HS-27A (cell line): ENCODE results near the gene EFCAB12.
"Not testable (repeated sequence)": the region's sequence is repeated elsewhere in the genome, so short reads cannot be mapped to it uniquely, and the experiment has no call there.

ENCODE experiments used
- DNase-seq: peaks from one replicate; pipeline ENCODE4 v3.0.0-alpha.2; 2012; ENCODE audit warnings: low read depth, missing footprints

EFCAB12 gene

DNA sequence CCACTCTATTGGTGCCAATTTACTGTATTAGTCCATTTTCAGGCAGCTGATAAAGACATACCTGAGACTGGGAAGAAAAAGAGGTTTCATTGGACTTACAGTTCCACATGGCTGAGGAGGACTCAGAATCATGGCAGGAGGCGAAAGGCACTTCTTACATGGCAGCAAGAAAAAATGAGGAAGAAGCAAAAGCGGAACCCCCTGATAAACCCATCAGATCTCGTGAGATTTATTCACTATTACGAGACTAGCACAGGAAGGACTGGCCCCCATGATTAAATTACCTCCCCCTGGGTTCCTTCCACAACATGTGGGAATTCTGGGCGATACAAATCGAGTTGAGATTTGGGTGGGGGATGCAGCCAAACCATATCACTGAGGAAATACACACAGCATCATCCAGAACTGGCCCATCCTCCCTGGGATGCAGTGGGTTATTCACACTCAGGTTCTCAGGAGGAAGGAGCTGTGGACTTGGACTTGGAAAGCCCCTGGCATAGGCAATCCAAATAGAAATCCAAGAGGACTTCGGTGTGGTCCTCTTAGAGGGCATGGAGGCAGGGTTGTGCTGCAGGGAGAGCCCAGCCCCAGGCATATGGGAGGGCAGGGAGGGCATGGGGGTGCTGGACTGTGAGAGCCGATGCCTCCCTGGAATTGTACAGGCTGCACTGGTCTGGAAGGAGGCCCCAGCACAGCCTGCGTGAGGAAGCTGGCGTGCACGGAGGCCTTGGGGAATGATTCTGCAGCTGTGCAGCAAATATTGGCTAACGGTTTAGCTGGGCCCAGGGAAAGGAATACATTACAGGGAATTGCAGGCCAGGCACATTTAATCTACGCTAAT is 62.9 kb downstream of the EFCAB12 start:
- DNase-seq: no peak

DNA sequence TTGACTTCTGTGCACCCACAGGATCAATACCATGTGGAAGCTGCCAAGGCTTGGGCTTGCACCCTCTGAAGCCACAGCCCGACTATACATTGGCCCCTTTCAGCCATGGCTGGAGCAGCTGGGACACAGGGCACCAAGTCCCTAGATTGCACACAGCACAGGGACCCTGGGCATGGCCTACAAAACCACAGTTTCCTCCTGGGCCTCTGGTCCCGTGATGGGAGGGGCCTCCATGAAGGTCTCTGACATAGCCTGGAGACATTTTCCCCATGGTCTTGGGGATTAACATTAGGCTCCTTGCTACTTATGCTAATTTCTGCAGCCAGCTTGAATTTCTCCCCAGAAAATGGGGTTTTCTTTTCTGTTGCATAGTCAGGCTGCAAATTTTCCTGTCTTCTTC is 63.6 kb downstream of the EFCAB12 start:
- DNase-seq: not testable (repeated sequence)

DNA sequence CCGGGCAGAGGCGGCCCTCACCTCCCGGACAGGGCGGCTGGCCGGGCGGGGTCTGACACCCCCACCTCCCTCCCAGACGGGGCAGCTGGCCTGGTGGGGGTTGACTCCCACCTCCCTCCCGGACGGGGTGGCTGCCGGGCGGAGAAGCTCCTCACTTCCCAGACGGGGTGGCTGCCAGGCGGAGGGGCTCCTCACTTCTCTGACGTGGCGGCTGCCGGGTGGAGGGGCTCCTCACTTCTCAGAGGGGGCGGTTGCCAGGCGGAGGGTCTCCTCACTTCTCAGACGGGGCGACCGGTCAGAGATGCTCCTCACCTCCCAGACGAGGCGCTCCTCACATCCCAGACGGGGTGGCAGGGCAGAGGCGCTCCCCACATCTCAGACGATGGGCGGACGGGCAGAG is 65.1 kb downstream of the EFCAB12 start:
- not testable (repeated sequence) for DNase-seq

DNA sequence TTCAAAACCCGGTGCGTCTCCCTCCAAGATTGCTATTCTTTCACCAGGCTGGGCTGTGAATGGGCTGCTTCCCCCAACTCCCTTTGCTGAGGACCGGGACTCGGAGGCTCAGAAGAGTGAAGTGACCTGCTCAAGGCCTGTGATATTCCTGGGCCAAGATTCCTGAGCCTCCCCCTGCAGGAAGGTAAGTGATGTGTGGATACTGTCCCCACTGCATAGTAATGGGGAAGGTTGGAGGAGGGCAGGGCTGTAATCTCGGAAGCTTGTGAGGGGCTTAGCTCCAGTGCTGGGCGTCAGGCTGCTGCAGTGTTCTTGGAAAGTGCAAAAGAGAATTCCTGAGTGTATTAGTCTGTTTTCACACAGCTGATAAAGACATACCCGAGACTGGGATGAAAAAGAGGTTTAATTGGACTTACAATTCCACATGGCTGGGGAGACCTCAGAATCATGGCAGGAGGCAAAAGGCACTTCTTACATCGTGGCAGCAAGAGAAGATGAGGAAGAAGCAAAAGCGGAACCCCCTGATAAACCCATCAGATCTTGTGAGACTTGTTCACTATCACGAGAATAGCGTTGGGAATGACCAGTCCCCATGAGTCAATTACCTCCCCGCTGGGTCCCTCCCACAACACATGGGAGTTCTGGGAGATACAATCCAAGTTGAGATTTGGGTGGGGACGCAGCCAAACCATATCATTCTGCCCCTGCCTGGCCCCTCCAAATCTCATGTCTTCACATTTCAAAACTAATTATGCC is 67.6 kb downstream of the EFCAB12 start:
- DNase-seq: no peak

DNA sequence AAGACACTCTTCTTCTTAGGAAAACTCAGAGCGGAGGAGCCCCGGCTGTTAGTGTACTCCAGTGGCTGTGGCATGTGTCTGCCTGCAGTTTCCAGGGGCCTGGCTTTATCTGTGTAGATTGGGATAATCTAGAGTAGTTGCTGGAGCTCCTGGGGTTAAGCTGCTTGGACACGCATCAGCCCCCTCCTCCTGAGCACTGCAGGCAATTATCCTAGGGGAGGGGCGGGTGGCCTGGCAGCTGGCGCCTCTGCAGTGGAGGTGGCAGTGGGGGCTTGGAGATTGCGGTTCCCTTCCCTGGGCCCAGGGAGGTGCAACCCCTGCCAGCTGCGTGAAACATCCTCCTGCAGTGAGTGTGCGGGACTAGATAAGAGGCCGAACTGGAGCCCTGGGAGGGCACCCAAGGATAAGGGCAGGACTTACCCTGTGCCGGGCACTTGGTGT is 68.2 kb downstream of the EFCAB12 start:
- no peak for DNase-seq

DNA sequence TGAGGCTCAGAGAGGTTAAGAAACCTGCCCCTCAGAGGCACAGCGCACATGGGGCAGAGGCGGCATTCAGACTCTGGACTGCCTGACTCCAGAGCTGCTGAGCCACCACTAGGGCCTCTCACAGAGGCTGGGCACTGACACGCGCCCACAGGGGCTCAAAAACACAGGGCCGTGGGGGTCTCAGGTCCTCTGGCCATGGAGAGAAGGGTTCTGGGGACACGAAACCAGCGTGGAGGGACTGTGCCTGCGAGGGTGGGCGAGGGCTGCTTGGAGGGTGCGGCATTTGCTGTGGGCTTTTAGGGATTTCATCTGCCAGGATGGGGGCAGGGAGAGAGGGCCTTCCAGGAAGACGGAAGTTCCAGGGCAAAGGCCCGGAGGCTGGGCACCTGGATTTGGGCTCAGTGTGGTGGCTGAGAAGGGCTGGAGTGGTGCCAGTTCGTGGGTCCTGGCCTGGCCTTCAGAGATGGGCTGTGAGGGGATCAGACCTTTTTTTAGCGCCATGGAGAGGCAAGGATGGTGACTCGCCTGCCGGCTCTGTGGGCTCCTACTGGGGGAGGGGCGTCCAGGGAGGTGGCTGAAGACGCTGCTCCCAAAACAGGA is 69.6 kb downstream of the EFCAB12 start:
- no peak for DNase-seq

DNA sequence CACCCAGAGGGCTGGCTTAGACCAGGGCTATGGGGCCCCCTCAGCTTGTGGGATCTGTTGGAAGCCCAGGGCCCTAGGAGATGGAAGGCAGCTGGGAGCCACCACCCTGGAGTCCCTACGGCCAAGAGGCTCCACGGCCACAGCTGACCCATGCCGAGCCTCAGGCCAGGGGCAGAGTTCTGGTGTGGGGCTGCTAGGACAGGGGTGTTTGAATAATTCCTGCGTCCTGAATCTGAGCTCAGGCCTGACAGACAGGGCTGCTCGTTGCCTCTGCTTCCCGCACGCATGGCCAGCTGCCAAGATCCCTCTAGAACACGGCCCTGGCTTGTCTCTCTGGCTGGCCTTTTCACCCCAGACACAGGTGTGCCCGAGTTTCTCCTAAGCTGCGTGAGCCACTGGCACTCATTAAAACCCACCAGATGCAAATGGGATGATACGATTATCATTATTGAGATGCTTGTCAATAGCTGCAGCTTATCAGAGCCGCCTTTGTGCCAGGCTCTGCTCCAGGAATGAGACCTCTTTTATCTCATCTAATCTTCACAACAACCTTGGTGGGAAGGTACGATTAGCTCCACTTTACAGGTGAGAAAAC is 70.2 kb downstream of the EFCAB12 start:
- DNase-seq: no peak

DNA sequence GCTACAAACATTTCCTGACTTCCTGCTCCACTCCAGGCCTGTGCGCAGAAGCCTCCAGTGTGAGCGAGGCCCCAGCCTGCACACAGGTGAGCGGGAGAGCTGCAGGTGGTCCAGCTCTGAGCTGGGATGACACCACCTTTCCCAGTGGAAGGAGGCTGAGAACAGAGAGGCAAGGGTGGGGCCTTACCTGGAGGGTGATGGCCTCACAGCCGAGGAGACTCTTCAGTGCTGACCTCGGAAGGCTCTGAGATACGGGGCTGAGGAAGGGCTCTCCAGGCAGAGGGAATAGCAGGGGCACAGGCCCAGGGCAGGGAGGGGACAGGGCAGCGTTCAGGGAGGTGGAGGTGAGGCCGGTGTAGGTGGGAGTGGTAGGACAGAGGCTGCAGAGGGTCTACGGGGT is 70.8 kb downstream of the EFCAB12 start:
- no peak for DNase-seq

DNA sequence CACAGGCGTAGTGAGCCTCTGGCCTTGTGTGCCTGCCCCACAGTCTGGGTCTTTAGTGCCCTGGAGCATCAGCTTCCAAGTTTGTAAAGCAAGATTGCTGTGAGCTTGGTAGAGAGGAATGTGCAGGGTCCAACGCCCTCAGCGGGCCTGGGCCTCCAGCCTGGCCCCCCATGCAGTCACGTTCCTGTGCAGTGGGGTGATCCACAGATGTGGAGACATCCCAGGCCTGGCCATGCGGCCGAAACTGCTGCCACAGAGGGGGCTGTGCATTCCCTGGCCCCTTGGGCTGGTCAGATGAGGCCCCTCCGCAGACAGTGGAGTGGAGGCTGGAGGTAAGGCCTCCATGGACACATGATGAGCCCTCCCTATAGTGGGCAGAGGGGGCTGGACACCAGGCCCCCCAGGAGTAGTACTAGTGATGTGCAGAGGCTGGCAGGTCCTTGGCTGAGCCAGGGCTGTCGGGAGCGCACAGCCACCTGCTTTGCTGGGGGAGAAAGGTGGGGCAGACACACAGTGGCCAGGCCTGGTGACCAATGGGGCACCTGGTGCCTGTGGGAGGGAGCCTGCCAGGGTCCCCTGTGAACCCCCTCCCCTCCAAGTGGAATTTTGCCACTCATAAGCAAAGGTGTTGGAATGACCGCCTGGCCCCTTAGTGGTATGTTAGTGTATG is 71.5 kb downstream of the EFCAB12 start:
- no peak for DNase-seq

DNA sequence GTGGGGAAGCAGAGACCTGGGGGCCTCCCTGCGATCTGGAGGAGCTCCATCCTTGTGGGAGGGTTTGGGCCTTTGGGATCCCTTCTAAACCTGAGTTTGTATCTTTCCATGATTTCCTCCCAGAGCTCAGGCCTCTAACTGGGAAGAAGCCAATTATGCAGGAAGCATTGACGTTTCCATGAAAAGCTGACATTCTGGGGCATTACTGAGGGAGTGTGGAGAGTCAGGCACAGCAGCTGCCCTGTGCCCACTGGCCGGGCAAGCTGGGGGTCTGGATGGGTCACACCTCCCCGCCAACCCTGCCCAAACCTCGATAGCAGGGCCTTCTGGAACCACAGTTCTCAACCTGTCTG is 74.9 kb downstream of the EFCAB12 start:
- no peak for DNase-seq

DNA sequence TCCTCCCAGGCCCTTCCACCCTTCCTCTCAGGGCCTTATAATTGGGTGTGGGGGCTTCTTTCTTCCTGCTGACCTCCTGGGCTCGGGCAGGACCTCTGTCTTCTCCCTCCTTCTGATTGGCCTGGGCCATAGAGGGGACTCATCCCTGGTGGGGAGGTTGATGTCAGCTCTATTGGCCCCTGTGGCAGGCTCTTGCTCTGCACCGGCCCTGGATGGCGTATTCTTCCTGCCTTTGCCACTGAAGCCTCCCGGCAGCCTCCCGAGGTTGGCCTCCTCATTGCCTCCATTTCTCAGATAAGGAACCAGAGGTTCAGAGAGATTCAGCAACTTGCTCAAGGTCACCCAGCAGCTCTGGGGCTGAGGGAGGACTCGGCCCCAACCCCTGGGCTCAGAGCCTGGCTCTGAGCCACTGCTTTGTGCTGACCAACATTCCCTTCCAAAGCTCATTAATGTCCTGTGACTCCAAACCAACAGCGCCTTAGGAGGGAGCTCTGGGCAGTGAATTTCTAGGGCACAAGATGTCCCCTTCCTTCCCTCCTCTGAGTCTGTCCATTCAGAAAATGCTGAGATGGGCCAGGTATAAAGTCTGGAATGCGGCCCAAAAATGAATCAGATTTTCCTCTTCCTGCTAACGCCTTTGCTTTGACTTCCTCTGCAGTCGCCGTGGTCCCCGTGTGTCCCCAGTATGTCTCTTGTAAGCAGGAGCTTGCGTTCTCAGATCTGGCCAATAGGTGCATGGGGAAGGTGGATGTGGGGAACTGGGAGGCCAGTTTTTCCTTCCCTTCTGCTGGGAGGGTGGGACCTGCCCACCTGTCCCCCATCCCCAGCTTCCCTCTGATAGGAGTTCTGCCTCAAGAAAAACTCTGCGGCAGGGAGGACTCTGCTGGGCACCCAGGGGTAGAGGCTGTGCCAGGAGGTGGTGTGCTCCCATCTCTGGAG is 75.5 kb downstream of the EFCAB12 start:
- no peak for DNase-seq

DNA sequence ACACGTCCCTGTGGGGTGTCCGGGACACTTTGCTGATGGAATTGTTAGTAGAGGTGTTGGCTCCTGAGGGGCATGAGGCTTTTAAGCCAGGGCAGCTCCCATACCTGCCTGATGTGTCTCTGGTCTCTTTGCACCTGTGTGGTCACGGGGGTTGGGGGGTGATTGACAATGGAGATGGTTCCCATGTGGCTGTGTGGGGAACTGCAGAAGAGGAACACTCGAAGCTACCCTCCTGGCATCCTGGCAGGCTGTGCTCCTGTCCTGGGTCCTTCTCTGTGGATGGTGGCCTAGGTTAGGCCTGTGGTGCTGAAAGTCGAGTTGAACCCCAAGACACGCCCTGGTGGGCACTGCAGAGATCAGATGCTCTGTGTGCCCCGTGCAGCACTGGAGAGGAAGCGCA is 76.4 kb downstream of the EFCAB12 start:
- DNase-seq: no peak
